HG03354 (cell line): Measurements from ENCODE around the gene SPOP.
"Not testable (repeated sequence)": the region's sequence is repeated elsewhere in the genome, so short reads cannot be mapped to it uniquely, and the experiment has no call there.

Experiments used
- ATAC-seq: cut with Tn5 transposase; IDR thresholded peaks from one replicate; pipeline ENCODE4 v1.9.1; 2021; ENCODE audit warnings: mild to moderate bottlenecking; ENCODE audit not compliant: unreplicated experiment, poor library complexity, severe bottlenecking

Gene SPOP

GRCh38 chr17:49698005-49698404 lies 20.1 kb upstream of the SPOP start:
- ATAC-seq = no peak

- ATAC-seq = no peak
Measured at GRCh38 chr17:49696233-49696761, 18.4 kb upstream of the SPOP start.

GRCh38 chr17:49695698-49696232 lies 17.9 kb upstream of the SPOP start:
- ATAC-seq = no peak

- ATAC-seq = no peak
Measured at GRCh38 chr17:49694847-49695697, 17.2 kb upstream of the SPOP start.

- no peak for ATAC-seq
Measured at GRCh38 chr17:49692751-49693150, 14.9 kb upstream of the SPOP start.

- ATAC-seq = no peak
Measured at GRCh38 chr17:49691677-49692191, 13.8 kb upstream of the SPOP start.

GRCh38 chr17:49691086-49691676 lies 13.3 kb upstream of the SPOP start:
- no peak for ATAC-seq

GRCh38 chr17:49690256-49690655 lies 12.4 kb upstream of the SPOP start:
- no peak for ATAC-seq

- ATAC-seq = no peak
Measured at GRCh38 chr17:49688848-49689247, 11.0 kb upstream of the SPOP start.

- no peak for ATAC-seq
Measured at GRCh38 chr17:49687878-49688491, 10.1 kb upstream of the SPOP start.

GRCh38 chr17:49681106-49681979 lies 3.4 kb upstream of the SPOP start:
- no peak for ATAC-seq

GRCh38 chr17:49680314-49680713 lies 2.4 kb upstream of the SPOP start:
- no peak for ATAC-seq

- ATAC-seq = peak; percentile 59
Measured at GRCh38 chr17:49677134-49677932, 564 bp downstream of the SPOP start.

- peak; percentile 65 for ATAC-seq
Measured at GRCh38 chr17:49676276-49676868, 1.5 kb downstream of the SPOP start.

- ATAC-seq = no peak
Measured at GRCh38 chr17:49674507-49674906, 3.4 kb downstream of the SPOP start.

GRCh38 chr17:49673679-49674078 lies 4.2 kb downstream of the SPOP start:
- ATAC-seq = not testable (repeated sequence)

- no peak for ATAC-seq
Measured at GRCh38 chr17:49670641-49671040, 7.3 kb downstream of the SPOP start.

GRCh38 chr17:49670002-49670401 lies 7.9 kb downstream of the SPOP start:
- ATAC-seq = no peak
